ENCODE measurements around the gene NDUFS4. TPM values are rescaled to one million over a fixed set of nuclear protein-coding genes. Genes with fewer than 3 reads are reported as not detected.
"Not testable (repeated sequence)": the region's sequence is repeated elsewhere in the genome, so short reads cannot be mapped to it uniquely, and the experiment has no call there.

Gene NDUFS4
- total RNA-seq, 1 donor, result 118 TPM

- H3K4me3 ChIP-seq (ENCODE audit: low read depth, low read length), result no peak overlapping the region
- DNase-seq (ENCODE audit: low read depth), result no peak
- TF ChIP-seq CTCF (IDR thresholded peaks at IDR 0.05; ENCODE audit: insufficient read depth, low read length), result no peak
Observed at GRCh38 chr5:53542926-53543325, 17.5 kb upstream of the NDUFS4 start.

DNA sequence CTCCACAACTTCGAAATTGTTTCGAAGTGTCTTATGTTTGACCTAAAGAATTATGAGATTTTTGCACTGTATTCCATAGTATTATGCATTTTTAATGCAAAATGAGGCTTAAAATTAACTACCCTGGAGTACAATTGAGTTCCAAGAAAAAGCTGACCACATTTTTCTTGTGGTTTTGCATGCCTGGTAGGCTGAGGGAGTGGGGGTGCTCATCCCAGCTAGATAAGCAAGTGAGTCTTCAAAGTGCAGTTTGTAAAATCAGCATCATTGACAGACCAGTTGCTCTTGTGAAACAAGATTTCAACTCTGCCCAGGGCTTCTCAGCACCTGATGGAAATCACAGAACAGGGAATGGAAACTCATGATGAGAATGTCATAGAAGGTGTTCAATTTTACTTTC is 17.0 kb upstream of the NDUFS4 start:
- TF ChIP-seq CTCF (IDR thresholded peaks at IDR 0.05; ENCODE audit: insufficient read depth, low read length), result no peak
- DNase-seq (ENCODE audit: low read depth), result peak; percentile 28
- H3K4me3 ChIP-seq (ENCODE audit: low read depth, low read length), result no peak overlapping the region

DNA sequence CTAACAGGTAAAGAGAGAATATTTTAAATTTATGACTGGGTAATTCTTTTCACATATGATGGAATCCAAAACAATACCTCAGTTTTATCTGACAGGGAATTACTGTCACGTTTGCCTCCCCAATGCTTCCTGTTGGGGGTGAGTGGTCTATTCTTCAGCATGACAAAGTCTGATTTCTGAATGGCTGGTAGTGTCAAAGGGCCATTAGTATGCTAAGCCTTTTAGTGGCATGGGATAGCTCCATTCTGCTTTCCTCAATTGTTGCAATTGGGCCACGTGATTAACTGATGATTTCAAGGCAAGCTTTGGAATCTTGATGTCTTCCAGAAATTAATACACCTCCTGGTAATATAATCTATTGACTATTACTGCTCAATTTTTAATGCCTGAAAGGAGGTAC is 14.7 kb upstream of the NDUFS4 start:
- H3K4me3 ChIP-seq (ENCODE audit: low read depth, low read length), result no peak overlapping the region
- TF ChIP-seq CTCF (IDR thresholded peaks at IDR 0.05; ENCODE audit: insufficient read depth, low read length), result no peak
- no peak for DNase-seq (ENCODE audit: low read depth)

- DNase-seq (ENCODE audit: low read depth), result no peak
- TF ChIP-seq CTCF (IDR thresholded peaks at IDR 0.05; ENCODE audit: insufficient read depth, low read length), result no peak
- no peak overlapping the region for H3K4me3 ChIP-seq (ENCODE audit: low read depth, low read length)
Observed at GRCh38 chr5:53547226-53547625, 13.2 kb upstream of the NDUFS4 start.

- H3K4me3 ChIP-seq (ENCODE audit: low read depth, low read length); DNase-seq (ENCODE audit: low read depth): not testable (repeated sequence)
Observed at GRCh38 chr5:53548501-53548900, 11.9 kb upstream of the NDUFS4 start.

DNA sequence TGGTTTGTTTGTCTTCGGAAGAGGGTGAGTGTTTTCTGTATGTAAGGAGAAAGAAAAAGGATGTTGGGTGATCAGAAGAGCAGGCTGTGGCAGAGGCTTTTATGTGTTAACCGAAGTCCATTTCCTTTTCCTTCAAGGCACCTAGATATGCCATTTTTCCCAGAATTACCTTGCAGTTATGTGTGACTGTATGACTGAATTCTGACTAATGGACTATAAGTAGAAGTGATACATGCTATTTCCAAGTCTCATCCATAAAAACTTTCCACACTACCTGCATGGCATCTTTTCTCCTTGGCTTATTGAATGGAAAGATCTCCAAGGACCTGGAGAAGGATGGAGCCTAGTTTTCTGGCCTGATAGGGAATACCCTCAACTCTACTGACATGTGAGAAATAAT is 10.6 kb upstream of the NDUFS4 start:
- no peak overlapping the region for H3K4me3 ChIP-seq (ENCODE audit: low read depth, low read length)
- no peak for TF ChIP-seq CTCF (IDR thresholded peaks at IDR 0.05; ENCODE audit: insufficient read depth, low read length)
- DNase-seq (ENCODE audit: low read depth), result no peak

DNA sequence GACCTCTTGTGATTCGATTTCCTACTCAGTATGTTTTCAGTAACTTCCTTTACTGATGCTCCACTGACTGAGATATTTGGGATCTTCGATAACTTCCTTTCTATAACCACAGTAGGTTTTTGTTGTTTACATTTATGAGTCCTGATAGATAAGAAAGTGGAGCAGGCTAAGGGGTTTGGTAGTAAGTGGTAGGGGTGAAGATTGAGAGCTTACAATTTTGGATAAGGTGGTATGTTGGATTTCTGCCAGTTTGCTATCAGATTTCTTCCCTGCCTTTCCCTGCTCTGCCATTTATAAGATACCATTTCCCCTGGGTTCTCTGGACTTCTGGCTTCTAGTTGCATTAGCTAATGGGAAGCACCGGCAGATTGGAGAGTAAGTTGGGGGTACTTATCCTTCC is 7.9 kb upstream of the NDUFS4 start:
- no peak for TF ChIP-seq CTCF (IDR thresholded peaks at IDR 0.05; ENCODE audit: insufficient read depth, low read length)
- peak; percentile 41 for DNase-seq (ENCODE audit: low read depth)
- no peak overlapping the region for H3K4me3 ChIP-seq (ENCODE audit: low read depth, low read length)

Measured in fibroblast of the aortic adventitia (primary cell).